DOHH2 (cell line): ENCODE data around the gene AGTRAP.
A peak's percentile ranks its signal among the peaks of the same experiment; 100 is the strongest.

Source experiments
- H3F3A ChIP-seq: fragments of 200-600 bp; sonication (generic), shearing (Covaris generic); 2 replicates; pipeline ENCODE4 v1.6.0; 2016; ENCODE audit warnings: antibody characterized with exemption, mild to moderate bottlenecking; ENCODE audit not compliant: control insufficient read depth, insufficient read depth
- H3K27ac ChIP-seq: fragments of 200-600 bp; sonication (generic); 2 replicates; pipeline ENCODE4 v1.5.1; 2014; ENCODE audit warnings: low read depth, mild to moderate bottlenecking, low read length, moderate library complexity
- H3K27me3 ChIP-seq: fragments of 200-600 bp; sonication (generic); 2 replicates; pipeline ENCODE4 v1.6.1; 2014; ENCODE audit warnings: mild to moderate bottlenecking, low read length, mixed read lengths; ENCODE audit not compliant: control insufficient read depth
- H3K36me3 ChIP-seq: fragments of 200-600 bp; sonication (generic); 2 replicates; pipeline ENCODE4 v1.6.1; 2014; ENCODE audit warnings: mild to moderate bottlenecking, low read length, moderate library complexity, mixed read lengths; ENCODE audit not compliant: control insufficient read depth
- H3K4me1 ChIP-seq: fragments of 200-600 bp; sonication (generic); 2 replicates; pipeline ENCODE4 v1.6.1; 2014; ENCODE audit warnings: mild to moderate bottlenecking, low read length, mixed read lengths; ENCODE audit not compliant: control insufficient read depth
- H3K4me2 ChIP-seq: fragments of 200-600 bp; sonication (generic); 2 replicates; pipeline ENCODE4 v1.6.0; 2014; ENCODE audit warnings: mild to moderate bottlenecking, low read length, moderate library complexity
- H3K4me3 ChIP-seq: fragments of 200-600 bp; sonication (generic); 2 replicates; pipeline ENCODE4 v1.5.1; 2014; ENCODE audit warnings: mild to moderate bottlenecking, low read length, mixed read lengths
- H3K79me2 ChIP-seq: fragments of 200-600 bp; sonication (generic); 2 replicates; pipeline ENCODE4 v1.6.1; 2014; ENCODE audit warnings: mild to moderate bottlenecking, low read length, mixed read lengths; ENCODE audit not compliant: control insufficient read depth
- H3K9me2 ChIP-seq: fragments of 200-600 bp; sonication (generic); replicated peaks from 2 replicates; pipeline ENCODE4 v1.6.1; 2014; ENCODE audit warnings: mild to moderate bottlenecking, low read length, mixed read lengths; ENCODE audit not compliant: control insufficient read depth
- H3K9me3 ChIP-seq: fragments of 200-600 bp; sonication (generic); 2 replicates; pipeline ENCODE4 v1.6.1; 2014; ENCODE audit warnings: antibody characterized with exemption, low read length, mixed read lengths; ENCODE audit not compliant: control insufficient read depth, insufficient read depth
- H4K20me1 ChIP-seq: fragments of 200-600 bp; sonication (generic); 2 replicates; pipeline ENCODE4 v1.6.0; 2014; ENCODE audit warnings: low read depth, mild to moderate bottlenecking, antibody characterized with exemption, low read length, moderate library complexity; ENCODE audit not compliant: control insufficient read depth, insufficient read depth
- EZH2phosphoT487 ChIP-seq: fragments of 200-600 bp; sonication (generic); IDR thresholded peaks from 2 replicates; pipeline ENCODE4 v1.6.1; 2017; ENCODE audit warnings: borderline replicate concordance, mild to moderate bottlenecking, antibody characterized with exemption, low read length, moderate library complexity, mixed read lengths
- TF ChIP-seq, protein P1 (sequence below): fragments of 200-600 bp; sonication (generic); IDR thresholded peaks from one replicate; pipeline ENCODE4 v1.5.1; 2014; ENCODE audit warnings: antibody characterized with exemption, mild to moderate bottlenecking, low read depth, low read length; ENCODE audit not compliant: poor library complexity, severe bottlenecking

Gene AGTRAP

GRCh38 chr1:11771481-11772043, 35.6 kb downstream of the AGTRAP start:
- Histone ChIP-seq H3F3A (peaks cover 2% of the 10 kb centered on the region; the same call in 1 of the 2 replicates), H3K4me3 (no peak overlapping the region), H3K27ac (no peak overlapping the region), H3K27me3 (no peaks in the 10 kb centered on the region), H3K4me1 (peaks cover 12% of the 10 kb centered on the region), H3K9me3 (no peaks in the 10 kb centered on the region), H3K36me3 (no peaks in the 10 kb centered on the region), H4K20me1 (no peaks in the 10 kb centered on the region), H3K9me2 (no peaks in the 10 kb centered on the region), H3K79me2 (no peaks in the 10 kb centered on the region), H3K4me2 (no peak overlapping the region)
- TF ChIP-seq, protein P1, sequence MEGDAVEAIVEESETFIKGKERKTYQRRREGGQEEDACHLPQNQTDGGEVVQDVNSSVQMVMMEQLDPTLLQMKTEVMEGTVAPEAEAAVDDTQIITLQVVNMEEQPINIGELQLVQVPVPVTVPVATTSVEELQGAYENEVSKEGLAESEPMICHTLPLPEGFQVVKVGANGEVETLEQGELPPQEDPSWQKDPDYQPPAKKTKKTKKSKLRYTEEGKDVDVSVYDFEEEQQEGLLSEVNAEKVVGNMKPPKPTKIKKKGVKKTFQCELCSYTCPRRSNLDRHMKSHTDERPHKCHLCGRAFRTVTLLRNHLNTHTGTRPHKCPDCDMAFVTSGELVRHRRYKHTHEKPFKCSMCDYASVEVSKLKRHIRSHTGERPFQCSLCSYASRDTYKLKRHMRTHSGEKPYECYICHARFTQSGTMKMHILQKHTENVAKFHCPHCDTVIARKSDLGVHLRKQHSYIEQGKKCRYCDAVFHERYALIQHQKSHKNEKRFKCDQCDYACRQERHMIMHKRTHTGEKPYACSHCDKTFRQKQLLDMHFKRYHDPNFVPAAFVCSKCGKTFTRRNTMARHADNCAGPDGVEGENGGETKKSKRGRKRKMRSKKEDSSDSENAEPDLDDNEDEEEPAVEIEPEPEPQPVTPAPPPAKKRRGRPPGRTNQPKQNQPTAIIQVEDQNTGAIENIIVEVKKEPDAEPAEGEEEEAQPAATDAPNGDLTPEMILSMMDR: no peak
- no peak for TF ChIP-seq EZH2phosphoT487

DNA sequence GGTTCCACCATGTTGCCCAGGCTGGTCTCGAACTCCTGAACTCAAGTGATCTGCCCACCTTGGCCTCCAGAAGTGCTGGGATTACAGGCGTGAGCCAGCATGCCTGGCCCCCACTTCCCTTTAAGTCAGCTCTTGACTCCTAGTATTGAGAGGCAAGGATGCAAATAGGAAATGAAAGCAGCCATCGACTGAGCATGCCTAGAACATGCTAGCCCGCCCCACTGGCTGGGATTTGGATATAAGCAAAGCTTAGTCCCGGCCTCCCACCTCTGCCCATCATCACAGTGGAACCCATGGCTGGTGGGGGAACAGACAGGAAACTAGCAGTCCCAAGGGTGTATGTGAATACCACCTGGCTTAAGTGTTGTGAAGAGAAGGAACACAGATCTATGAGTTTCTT, 36.5 kb downstream of the AGTRAP start:
- Histone ChIP-seq H3K4me2 (peak overlapping the region; percentile 32), H3K27me3 (no peaks in the 10 kb centered on the region), H3K79me2 (no peaks in the 10 kb centered on the region), H3K4me3 (no peak overlapping the region), H3F3A (peaks cover 2% of the 10 kb centered on the region; the same call in 1 of the 2 replicates), H3K9me2 (no peaks in the 10 kb centered on the region), H3K27ac (no peak overlapping the region), H3K9me3 (no peaks in the 10 kb centered on the region), H4K20me1 (no peaks in the 10 kb centered on the region), H3K36me3 (no peaks in the 10 kb centered on the region), H3K4me1 (peaks cover 12% of the 10 kb centered on the region)
- TF ChIP-seq, protein P1: no peak
- no peak for TF ChIP-seq EZH2phosphoT487

GRCh38 chr1:11774753-11775152, 38.8 kb downstream of the AGTRAP start:
- Histone ChIP-seq H3K27me3 (no peaks in the 10 kb centered on the region), H3K79me2 (no peaks in the 10 kb centered on the region), H3K36me3 (no peaks in the 10 kb centered on the region), H3K9me2 (no peaks in the 10 kb centered on the region), H4K20me1 (no peaks in the 10 kb centered on the region), H3K4me3 (no peak overlapping the region), H3K4me1 (peaks cover 12% of the 10 kb centered on the region), H3F3A (peaks cover 2% of the 10 kb centered on the region; the same call in 1 of the 2 replicates), H3K9me3 (no peaks in the 10 kb centered on the region), H3K27ac (no peak overlapping the region), H3K4me2 (no peak overlapping the region)
- no peak for TF ChIP-seq EZH2phosphoT487
- TF ChIP-seq, protein P1: no peak
